GM10248 (cell line): ENCODE data around the gene MPPED1.

ENCODE experiments used
- CTCF ChIA-PET: fragments of 300-600 bp; sonication (Branson Sonifier 250); formaldehyde crosslinking; extraction: SDS; loops from one replicate; lab custom pipeline; 2021; ENCODE audit warnings: antibody characterized with exemption; lab: Yijun Ruan, JAX
- POLR2A ChIA-PET: fragments of 350-650 bp; sonication (Branson Sonifier 250); formaldehyde crosslinking; extraction: SDS; loops from one replicate; lab custom pipeline; 2020; ENCODE audit warnings: antibody characterized with exemption; lab: Yijun Ruan, JAX
- DNase-seq: peaks from one replicate; pipeline ENCODE4 v3.0.0; 2012; ENCODE audit errors: extremely low spot score
- CTCF ChIP-seq: IDR thresholded peaks from 2 replicates; pipeline ENCODE4 v1.5.1; 2012; ENCODE audit warnings: mild to moderate bottlenecking, low read depth; ENCODE audit errors: extremely low read depth, missing control alignments, control extremely low read depth

MPPED1 gene

GRCh38 chr22:43526117-43526655 lies 114.4 kb downstream of the MPPED1 start:
- TF ChIP-seq CTCF = no peak
- CTCF ChIA-PET = no interaction called here
- POLR2A ChIA-PET = no interaction called here
- no peak for DNase-seq

- ChIA-PET POLR2A (no interaction called here), CTCF (interaction anchor here (1.3 kb wide), 1 partner anchor 15 kb away, joined by 3 read pairs; no protein-coding TSS in a partner anchor)
- no peak for DNase-seq
- TF ChIP-seq CTCF = no peak
These were observed 115.1 kb downstream of the MPPED1 start for GRCh38 chr22:43526946-43527345.

GRCh38 chr22:43528601-43529360 lies 117.0 kb downstream of the MPPED1 start:
- no peak for TF ChIP-seq CTCF
- POLR2A ChIA-PET = no interaction called here
- CTCF ChIA-PET = interaction anchor here (1.0 kb wide), 1 partner anchor 170 kb away, joined by 3 read pairs; no protein-coding TSS in a partner anchor
- no peak for DNase-seq

- POLR2A ChIA-PET = no interaction called here
- CTCF ChIA-PET = interaction anchor here (1.0 kb wide), 1 partner anchor 169 kb away, joined by 3 read pairs; no protein-coding TSS in a partner anchor
- no peak for TF ChIP-seq CTCF
- no peak for DNase-seq
These were observed 117.6 kb downstream of the MPPED1 start for GRCh38 chr22:43529461-43529860.

- DNase-seq = no peak
- POLR2A ChIA-PET = no interaction called here
- CTCF ChIA-PET = interaction anchor here (1.0 kb wide), 1 partner anchor 169 kb away, joined by 3 read pairs; no protein-coding TSS in a partner anchor
- TF ChIP-seq CTCF = no peak
These were observed 118.1 kb downstream of the MPPED1 start for GRCh38 chr22:43529934-43530333.

- CTCF ChIA-PET = interaction anchor here (1.0 kb wide), 1 partner anchor 168 kb away, joined by 3 read pairs; no protein-coding TSS in a partner anchor
- POLR2A ChIA-PET = no interaction called here
- TF ChIP-seq CTCF = no peak
- no peak for DNase-seq
These were observed 118.8 kb downstream of the MPPED1 start for GRCh38 chr22:43530349-43531201.
